ENCODE measurements around the gene LRRC15. TPM values are rescaled to one million over a fixed set of nuclear protein-coding genes. Genes with fewer than 3 reads are reported as not detected.

Gene LRRC15
- polyA plus RNA-seq, 3 donors = 0.01 to 0.45 (median 0.40) TPM

DNA sequence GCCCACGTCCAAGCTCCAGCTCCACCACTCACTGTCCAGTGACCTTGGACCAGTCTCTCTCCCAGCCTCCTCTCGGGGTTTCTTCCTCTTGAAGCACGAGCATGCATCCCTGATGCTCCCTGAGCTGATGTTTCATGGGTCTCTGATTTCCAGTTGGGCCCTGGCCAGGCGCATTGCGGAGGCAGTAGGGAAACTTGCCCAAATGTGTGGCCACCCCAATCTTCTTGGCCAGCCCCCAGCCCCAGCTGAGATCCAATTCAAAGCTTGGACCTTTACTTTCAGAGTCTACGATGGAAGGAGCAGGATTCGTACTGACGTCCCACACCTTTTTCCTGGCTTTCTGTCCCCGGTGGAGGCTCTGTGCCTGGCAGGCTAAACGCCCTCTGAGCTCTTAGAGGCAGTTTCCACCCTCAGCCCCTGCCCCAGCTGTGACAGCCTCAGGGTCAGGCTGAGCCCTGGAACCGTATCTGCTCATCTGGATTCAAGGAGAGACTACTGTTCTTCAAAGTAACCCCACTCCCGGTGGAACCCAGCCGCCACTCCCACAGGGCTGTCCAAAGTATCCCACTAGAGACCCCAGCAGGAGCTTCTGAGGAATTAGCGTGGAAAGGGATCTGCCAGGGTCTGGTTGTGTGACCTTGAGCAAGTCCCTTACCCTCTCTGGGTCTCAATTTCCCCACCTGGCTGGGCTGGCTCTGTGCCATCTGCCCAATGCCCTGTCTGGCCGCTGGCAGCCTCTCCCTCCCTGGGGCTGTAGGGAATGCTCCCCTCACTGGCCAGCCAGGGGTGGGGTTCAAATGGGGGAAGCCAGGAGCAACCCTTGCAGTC lies 55.8 kb downstream of the LRRC15 start:
- 47 to 51% (median 49%) methylated on average over 15 of the region's 15 CpGs for WGBS, 3 donors
- no peak overlapping the region for H3K27ac ChIP-seq (ENCODE audit: low read depth, low read length)

DNA sequence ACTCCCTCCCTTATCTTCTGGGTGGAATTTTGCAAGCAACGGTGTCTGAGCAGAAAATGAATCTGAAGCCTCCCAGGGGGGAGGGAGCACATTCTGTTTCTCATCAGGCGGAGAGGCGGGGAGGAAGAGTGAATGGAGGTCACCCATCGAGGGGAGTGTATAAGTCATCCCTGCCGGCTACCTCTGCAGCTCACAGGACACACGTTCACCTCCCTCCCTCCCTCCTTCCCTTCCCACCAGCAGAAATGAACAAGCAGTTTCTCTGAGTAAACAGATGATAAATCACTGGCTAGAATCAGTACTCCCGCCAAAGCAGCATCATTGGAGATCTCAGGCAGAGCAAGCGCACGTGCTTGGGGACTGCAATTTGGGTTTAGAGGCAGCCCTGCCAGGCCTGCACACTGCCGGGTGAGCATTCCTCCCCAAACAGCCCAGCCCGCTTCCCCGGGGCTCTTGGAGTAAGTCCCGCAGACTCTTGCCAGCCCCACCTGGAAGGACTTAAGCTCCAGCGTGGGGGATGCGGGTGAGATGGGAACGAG lies 56.7 kb downstream of the LRRC15 start:
- WGBS, 3 donors = 17 to 52% (median 20%) methylated on average over 16 of the region's 16 CpGs
- no peak overlapping the region for H3K27ac ChIP-seq (ENCODE audit: low read depth, low read length)

DNA sequence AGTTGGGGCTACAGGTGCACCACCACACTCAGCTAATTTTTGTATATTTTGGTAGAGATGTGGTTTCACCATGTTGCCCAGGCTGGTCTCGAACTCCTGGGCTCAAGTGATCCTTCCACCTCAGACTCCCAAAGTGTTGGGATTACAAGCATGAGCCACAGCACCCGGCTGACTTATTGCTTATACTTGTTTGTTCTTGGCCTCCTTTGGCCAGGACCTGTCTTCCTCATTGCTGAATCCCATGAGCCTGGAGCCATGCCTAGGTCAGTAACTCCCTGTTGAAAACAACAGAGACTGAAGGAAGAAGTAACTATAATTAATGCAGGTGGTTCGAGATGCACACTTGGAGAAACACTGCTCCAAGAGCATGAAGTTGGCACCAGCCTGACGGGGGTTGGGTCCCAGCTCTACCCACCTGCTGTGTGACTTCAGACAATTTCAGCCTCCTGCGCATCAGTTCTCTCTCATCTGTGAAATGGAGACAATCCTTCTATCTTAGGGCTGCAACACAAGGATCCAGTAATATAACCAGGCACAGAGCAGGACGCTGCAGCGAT lies 57.3 kb downstream of the LRRC15 start:
- WGBS, 3 donors = 50 to 65% (median 50%) methylated on average over 7 of the region's 7 CpGs
- no peak overlapping the region for H3K27ac ChIP-seq (ENCODE audit: low read depth, low read length)

DNA sequence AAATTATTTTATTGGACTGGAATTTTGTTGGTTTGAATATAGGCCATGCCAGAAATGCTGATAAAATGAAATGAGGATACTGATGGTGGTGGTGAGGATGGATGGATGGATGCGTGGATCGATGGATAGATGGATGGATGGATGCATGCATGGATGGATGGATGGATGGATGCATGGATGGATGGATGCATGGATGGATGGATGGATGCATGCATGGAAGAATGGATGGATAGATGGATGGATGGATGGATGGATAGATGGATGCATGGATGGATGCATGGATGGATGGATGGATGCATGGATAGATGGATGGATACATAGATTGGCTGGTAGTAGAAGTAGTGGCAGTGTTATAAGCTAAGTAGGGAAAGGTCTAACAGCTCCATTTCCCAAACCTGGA lies 58.5 kb downstream of the LRRC15 start:
- WGBS, 3 donors = 95 to 98% (median 97%) methylated on average over 2 of the region's 2 CpGs
- H3K27ac ChIP-seq (ENCODE audit: low read depth, low read length) = no peak overlapping the region

DNA sequence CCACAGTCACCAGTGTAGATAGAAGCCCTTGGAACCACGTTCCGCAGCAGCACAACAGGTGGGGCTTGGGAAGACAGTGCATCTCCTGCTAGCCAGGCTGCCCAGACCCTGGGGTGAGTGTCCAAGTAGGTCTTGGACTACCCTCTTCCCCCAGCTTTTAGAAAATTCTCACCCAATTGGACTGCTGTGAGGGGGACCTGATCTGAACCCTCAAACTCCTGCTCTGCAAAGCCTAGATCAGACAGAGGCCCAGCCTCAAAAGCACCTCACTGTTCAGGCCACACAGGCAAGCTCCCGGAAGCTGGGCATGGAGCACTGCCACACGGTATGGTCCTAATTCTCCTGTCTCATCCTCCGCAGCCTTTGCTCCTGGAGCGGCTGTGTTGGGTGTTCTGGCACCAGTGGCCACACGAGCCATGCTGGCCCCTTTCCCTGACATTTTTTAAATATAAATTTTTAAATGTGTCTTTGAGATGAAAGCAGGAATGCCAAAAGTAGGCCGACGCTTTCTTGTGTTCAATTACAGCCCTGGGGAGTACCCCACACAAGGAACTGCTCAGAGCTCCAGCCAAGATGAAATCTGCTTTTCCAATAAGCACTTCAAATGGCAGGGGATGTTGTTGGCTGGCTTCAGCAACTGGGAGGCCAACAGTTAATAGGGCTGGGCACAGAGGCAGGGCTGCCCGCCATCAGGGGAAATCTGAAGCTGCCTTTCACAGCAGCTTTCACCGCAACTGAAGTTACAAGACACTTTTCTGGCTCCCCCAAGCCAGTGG lies 59.3 kb downstream of the LRRC15 start:
- 72 to 87% (median 80%) methylated on average over 11 of the region's 11 CpGs for WGBS, 3 donors
- H3K27ac ChIP-seq (ENCODE audit: low read depth, low read length) = no peak overlapping the region

DNA sequence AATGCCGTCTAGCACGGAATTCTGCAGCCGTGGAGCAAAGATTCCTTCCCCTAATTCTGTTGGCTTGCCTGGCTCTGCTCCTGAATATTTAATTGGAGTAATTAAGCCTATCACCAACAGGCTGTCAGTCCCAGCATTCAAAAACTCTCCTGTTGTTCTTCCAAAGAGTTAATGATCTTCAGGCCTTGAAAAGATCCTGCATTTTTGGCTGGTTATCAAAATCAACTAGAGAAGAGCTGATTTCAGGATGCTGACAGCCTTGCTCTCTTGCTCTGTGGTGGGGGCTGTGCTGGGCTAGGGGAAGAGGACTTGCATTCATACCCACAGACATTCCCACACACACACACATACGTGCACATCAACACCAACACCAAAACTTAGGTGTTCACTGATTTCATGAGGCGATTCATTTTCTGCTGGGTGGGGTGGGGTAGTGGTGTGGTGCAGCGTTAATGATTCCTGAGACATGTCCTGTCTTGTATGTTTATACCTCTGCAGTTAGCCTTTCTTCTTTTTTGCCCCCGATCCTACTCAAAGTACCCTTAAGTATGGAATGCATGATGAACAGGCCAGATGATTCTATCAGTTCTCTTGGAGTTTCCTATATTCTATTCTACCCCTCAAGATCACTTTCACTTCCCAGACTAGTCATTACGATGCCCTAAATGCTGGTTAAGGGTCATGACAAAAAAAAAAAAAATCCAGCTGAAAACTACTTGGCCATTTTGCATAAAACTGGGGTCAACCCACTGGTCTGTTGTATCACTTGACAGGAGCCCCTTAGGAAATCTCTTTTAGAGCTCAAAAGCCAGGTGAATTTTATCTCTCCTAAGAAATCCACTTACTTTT lies 60.7 kb downstream of the LRRC15 start:
- H3K27ac ChIP-seq (ENCODE audit: low read depth, low read length) = no peak overlapping the region
- WGBS, 3 donors = 79 to 87% (median 84%) methylated on average over 8 of the region's 8 CpGs

DNA sequence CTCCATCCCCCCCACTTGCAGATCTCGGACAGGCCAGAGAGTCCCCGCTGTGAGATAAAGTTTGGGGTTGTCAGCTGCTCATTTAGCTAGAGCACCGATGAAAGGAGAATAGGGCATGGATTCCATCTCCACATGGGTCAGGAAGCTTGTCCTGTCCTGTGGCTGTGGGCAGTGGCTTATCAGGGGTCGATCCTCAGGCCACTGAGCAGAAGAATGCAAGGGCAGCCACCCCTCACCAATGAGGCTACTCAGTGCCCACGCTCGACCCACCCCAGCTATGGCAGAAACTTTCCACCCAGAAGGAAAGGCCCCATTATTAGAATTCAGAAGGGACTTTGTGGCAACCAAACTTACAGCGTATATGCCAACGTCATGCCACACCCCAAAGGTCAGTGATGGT lies 61.7 kb downstream of the LRRC15 start:
- 89 to 92% (median 89%) methylated on average over 8 of the region's 8 CpGs for WGBS, 3 donors
- H3K27ac ChIP-seq (ENCODE audit: low read depth, low read length) = no peak overlapping the region

DNA sequence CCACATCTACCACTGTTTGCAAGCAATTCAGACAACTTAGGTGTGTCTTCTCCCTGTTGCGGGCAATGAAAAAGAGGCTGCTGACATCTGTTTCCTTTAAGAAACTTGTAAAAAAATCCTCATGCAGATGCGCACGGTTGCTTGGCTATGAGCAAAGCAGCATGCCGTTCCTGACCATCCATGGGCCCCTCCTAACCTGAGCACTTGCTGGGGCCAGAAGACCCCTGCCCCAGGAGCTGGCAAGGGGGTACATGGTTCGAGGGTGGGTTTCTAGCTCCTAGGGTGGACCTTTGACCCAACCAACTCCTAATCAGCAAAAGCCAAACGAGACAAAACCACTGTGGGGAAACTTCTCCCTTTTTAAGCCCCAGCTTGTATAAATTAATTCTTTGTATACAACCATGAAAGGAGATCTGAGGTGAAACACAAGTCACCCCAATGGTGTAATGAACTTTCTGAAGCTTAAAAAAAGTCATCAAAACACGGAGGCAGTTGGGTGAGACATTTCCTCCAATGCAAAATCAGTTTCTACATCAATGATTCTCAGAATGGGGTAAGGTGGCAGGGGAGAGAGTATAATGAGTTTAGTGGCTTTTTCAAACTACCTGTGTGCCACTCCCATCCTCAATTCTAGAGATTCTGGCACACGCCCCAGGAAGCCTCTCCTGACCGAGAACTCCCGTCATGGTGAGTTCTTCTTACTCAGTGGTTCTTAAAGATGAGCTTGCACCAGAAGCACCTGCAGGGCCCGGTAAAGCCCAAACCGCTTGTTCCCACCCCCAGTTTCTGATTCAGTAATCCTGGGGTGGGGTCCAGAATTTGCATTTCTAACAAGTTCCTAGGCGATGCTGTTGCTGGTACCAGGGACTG lies 62.5 kb downstream of the LRRC15 start:
- 49 to 77% (median 51%) methylated on average over 13 of the region's 13 CpGs for WGBS, 3 donors
- H3K27ac ChIP-seq (ENCODE audit: low read depth, low read length) = no peak overlapping the region

DNA sequence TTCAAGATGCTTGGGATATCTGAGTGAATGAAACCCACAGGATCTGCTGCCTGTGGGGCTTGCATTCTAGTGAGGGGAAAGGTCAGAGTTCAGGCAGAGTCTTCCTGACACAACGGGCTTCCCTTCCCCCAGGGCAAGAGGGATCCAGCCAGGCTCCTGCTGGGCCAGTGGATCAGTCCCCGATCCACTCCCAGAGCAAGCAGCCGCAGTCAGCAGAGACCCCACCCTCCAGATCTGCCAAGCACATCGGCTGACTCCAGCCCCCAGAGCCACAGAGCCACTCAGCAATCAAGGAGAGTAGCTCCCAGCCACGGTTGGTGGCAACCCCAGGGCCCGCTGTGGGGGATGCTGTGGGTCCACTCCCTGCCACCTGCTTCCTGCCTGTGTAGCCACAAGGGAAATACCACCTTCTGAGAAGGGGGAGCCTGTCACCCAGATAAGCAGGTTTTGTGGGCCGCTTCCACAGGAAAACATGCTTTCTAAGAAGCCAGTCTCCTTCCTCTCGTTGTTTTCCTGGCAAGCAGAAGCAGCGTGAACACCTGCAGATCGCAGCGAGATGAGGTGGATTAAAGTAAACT lies 63.3 kb downstream of the LRRC15 start:
- no peak overlapping the region for H3K27ac ChIP-seq (ENCODE audit: low read depth, low read length)
- WGBS, 3 donors = 35 to 68% (median 35%) methylated on average over 11 of the region's 11 CpGs

DNA sequence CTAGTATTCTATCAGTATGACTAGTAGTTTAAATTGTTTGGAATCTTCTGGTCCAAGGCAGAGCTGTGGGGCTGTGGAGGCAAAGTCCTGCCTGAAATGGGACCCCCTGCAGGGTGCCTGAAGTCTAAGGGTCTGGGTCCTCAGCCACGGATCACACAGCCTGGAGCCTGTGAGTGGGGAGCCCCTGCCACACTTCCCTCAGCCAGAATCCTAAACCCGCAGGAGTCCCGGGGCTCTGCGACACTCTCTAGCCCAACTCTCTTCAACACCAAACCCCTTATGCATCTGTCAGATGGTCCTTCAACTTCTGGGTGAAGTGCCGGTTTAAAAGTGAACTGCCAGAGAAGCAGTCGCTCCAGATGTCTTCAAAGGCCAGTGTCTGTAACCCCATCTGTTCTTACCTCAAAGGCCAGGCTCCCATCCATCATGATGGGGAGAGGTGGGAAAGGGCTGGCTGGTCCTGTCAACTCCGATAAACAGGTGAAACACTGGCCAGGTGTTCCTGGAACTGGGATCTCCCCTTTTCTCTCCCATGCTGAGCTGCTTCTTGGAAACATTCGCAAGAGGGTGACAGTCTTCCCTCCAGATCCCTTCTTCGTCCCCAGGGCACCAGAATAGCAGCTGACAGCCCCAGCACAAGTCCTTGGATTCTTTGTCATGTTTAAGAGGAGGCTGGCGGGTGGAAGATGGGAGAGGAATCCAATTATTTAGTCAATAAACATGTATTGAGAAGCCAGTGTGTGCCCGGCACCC lies 64.0 kb downstream of the LRRC15 start:
- H3K27ac ChIP-seq (ENCODE audit: low read depth, low read length) = no peak overlapping the region
- WGBS, 3 donors = 88 to 92% (median 90%) methylated on average over 11 of the region's 11 CpGs

Other genes with a start within 250 kb of the LRRC15 start
- gene HES1, start 233.6 kb downstream of the LRRC15 start, polyA plus RNA-seq = 10 to 100 TPM; 16.0 to 39.1 (median 17.4) TPM
- gene CPN2, start 18.4 kb downstream of the LRRC15 start, polyA plus RNA-seq = under 1 TPM; 0.22 to 0.58 (median 0.27) TPM
- gene GP5, start 29.5 kb upstream of the LRRC15 start, polyA plus RNA-seq = under 1 TPM in 2 of 3 donors, not detected in 1; 0.05 to 0.09 TPM
- 10 to 100 TPM; 10.5 to 63.9 (median 15.4) TPM for gene ATP13A3, start 117.3 kb upstream of the LRRC15 start, polyA plus RNA-seq

Measured in adipose tissue (tissue), 3 donors.